HG03139 (cell line): ENCODE results near the gene TK1.

Experiments
- ATAC-seq: cut with Tn5 transposase; IDR thresholded peaks from one replicate; pipeline ENCODE4 v1.9.1; 2021; ENCODE audit not compliant: unreplicated experiment

TK1 gene

GRCh38 chr17:78125138-78125913 is 61.5 kb downstream of the TK1 start:
- ATAC-seq = no peak

- ATAC-seq = no peak
Observed at GRCh38 chr17:78124836-78125137, 62.1 kb downstream of the TK1 start.
